ENCODE data around the gene ENAH. TPM values are rescaled to one million over a fixed set of nuclear protein-coding genes. Genes with fewer than 3 reads are reported as not detected.

The ENAH gene
- total RNA-seq, 1 experiment from 2014 or later = 420 TPM

DNA sequence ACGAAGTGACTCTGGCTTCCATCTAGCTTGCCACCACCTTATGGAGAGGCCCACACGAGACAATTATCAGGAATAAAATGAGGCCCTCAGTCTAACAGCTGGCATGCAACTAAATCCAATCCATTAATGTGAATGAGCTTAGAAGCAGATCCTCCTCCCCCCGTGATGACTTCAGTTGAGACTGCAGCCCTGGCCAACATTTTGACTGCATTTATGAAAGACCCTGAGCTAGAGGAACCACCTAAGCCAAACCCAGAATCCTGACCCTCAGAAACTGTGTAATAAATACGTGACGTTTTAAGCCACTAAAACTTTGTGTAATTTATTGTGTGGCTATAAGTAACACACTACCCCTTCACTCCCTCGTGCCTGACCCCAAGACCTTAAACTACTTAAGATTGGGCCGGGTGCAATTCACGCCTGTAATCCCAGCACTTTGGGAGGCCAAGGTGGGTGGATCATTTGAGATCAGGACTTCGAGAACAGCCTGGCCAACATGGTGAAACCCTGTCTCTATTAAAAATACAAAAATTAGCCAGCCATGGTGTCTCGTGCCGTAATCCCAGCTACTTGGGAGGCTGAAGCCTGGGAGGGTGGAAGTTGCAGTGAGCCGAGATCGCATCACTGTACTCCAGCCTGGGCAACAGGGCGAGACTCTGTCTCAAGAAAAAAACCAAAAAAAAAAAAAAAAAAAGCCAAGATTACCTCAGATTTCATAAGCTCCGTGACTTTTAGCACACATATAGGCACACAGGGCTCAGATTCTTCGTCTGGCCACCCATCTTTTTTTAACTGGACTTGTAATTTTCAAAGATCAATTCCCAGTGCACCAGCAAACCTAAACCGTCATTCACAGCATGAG lies 72.5 kb downstream of the ENAH start:
- TF ChIP-seq, protein P1, sequence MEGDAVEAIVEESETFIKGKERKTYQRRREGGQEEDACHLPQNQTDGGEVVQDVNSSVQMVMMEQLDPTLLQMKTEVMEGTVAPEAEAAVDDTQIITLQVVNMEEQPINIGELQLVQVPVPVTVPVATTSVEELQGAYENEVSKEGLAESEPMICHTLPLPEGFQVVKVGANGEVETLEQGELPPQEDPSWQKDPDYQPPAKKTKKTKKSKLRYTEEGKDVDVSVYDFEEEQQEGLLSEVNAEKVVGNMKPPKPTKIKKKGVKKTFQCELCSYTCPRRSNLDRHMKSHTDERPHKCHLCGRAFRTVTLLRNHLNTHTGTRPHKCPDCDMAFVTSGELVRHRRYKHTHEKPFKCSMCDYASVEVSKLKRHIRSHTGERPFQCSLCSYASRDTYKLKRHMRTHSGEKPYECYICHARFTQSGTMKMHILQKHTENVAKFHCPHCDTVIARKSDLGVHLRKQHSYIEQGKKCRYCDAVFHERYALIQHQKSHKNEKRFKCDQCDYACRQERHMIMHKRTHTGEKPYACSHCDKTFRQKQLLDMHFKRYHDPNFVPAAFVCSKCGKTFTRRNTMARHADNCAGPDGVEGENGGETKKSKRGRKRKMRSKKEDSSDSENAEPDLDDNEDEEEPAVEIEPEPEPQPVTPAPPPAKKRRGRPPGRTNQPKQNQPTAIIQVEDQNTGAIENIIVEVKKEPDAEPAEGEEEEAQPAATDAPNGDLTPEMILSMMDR (IDR thresholded peaks at IDR 0.05; ENCODE audit: unreplicated experiment) = no peak
- H3K36me3 Mint-ChIP-seq (ENCODE audit: insufficient read depth, unreplicated experiment) = peaks cover 21% of the 10 kb centered on the region
- CTCF ChIA-PET = interaction anchor here (0.7 to 3.5 kb wide), 10 partner anchors 11 to 192 kb away, joined by 3 to 14 read pairs (median 4); no protein-coding TSS in a partner anchor
- H3K4me1 Mint-ChIP-seq (ENCODE audit: insufficient read depth, unreplicated experiment) = peaks cover 22% of the 10 kb centered on the region
- BruUV-seq (replicated peaks) = no TSS peak
- POLR2A ChIA-PET = interaction anchor here (0.6 to 2.6 kb wide), 11 partner anchors 11 to 156 kb away, joined by 3 to 16 read pairs (median 4); partner anchors contain the start of gene ENAH
- H3K27me3 Mint-ChIP-seq (ENCODE audit: insufficient read depth, unreplicated experiment) = no peaks in the 10 kb centered on the region
- no peaks in the 10 kb centered on the region for H3K9me3 Mint-ChIP-seq (ENCODE audit: unreplicated experiment)
- H3K27ac Mint-ChIP-seq (ENCODE audit: low read depth, unreplicated experiment) = no peak overlapping the region
- no peak for DNase-seq (ENCODE audit: unreplicated experiment)
- H3K4me3 Mint-ChIP-seq (ENCODE audit: unreplicated experiment) = no peak overlapping the region
- intact Hi-C loops (cut with micrococcal nuclease) = no loop called here

DNA sequence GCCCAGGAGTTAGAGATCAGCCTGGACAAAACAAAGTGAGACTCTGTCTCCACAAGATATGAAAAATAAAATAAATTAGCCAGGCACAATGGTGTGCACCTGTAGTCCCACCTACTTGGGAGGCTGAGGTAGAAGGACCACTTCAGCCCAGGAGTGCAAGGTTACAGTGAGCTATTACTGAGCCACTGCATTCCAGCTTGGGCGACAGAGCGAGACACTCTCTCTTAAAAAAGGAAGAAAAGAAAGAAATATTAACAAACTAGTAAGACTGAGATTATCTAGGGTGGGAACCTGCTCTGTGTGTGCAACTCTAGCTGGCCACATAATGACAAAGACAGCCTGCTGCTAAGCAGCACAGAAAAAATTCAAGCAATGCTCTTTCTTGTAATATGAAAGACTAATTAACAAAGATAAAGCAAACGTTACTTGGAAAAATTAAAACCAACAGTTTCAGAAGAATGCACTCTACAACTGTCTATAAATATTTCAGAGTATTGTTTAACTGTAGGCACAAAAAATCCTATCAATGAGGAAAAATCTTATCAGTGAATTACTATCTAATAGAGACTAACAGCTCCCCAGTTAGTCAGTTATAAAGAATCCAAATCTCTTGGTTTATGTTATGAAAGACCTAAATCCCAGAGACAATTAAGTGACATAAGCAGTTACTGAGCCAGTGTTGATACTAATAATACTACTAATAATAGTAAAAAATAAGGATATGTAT lies 74.5 kb downstream of the ENAH start:
- H3K4me1 Mint-ChIP-seq (ENCODE audit: insufficient read depth, unreplicated experiment) = peaks cover 28% of the 10 kb centered on the region
- TF ChIP-seq, protein P1 (IDR thresholded peaks at IDR 0.05; ENCODE audit: unreplicated experiment) = no peak
- no TSS peak for BruUV-seq (replicated peaks)
- no peaks in the 10 kb centered on the region for H3K27me3 Mint-ChIP-seq (ENCODE audit: insufficient read depth, unreplicated experiment)
- ChIA-PET POLR2A (interaction anchor here (0.6 to 2.6 kb wide), 14 partner anchors 9 to 1393 kb away, joined by 3 to 16 read pairs (median 4); partner anchors contain the start of gene ENAH), CTCF (interaction anchor here (0.7 to 3.5 kb wide), 4 partner anchors 7 to 194 kb away, joined by 3 to 14 read pairs (median 4); no protein-coding TSS in a partner anchor)
- intact Hi-C loops (cut with micrococcal nuclease) = no loop called here
- H3K9me3 Mint-ChIP-seq (ENCODE audit: unreplicated experiment) = no peaks in the 10 kb centered on the region
- no peak overlapping the region for H3K4me3 Mint-ChIP-seq (ENCODE audit: unreplicated experiment)
- DNase-seq (ENCODE audit: unreplicated experiment) = no peak
- no peak overlapping the region for H3K27ac Mint-ChIP-seq (ENCODE audit: low read depth, unreplicated experiment)
- peaks cover 13% of the 10 kb centered on the region for H3K36me3 Mint-ChIP-seq (ENCODE audit: insufficient read depth, unreplicated experiment)

DNA sequence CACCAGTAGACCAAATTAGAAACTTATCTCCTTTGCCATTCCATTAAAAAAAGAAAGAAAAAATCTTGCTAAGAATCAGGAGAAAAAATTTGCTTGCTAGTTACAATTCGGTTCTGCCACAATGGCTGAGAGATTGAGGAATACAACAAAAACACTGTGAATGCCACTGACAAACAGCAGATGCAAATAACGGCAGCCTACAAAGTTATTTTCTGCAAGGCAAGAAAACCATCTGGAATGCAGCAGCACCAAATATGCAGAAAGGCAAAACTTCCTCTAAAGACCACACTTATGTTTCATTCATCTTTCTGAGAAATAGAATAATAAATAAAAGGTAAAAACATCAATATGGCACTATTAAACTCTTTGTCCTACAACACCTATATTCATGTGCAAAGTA lies 75.7 kb downstream of the ENAH start:
- Mint-ChIP-seq H3K27me3 (ENCODE audit: insufficient read depth, unreplicated experiment) (no peaks in the 10 kb centered on the region), H3K4me1 (ENCODE audit: insufficient read depth, unreplicated experiment) (peaks cover 35% of the 10 kb centered on the region), H3K36me3 (ENCODE audit: insufficient read depth, unreplicated experiment) (peaks cover 13% of the 10 kb centered on the region), H3K27ac (ENCODE audit: low read depth, unreplicated experiment) (no peak overlapping the region), H3K4me3 (ENCODE audit: unreplicated experiment) (no peak overlapping the region), H3K9me3 (ENCODE audit: unreplicated experiment) (no peaks in the 10 kb centered on the region)
- CTCF ChIA-PET = interaction anchor here (1.2 to 2.0 kb wide), 4 partner anchors 23 to 195 kb away, joined by 3 to 12 read pairs (median 8); no protein-coding TSS in a partner anchor
- intact Hi-C loops (cut with micrococcal nuclease) = no loop called here
- POLR2A ChIA-PET = interaction anchor here (0.7 to 1.5 kb wide), 5 partner anchors 12 to 190 kb away, joined by 3 to 7 read pairs (median 5); partner anchors contain the start of gene ENAH
- no peak for DNase-seq (ENCODE audit: unreplicated experiment)
- BruUV-seq (replicated peaks) = no TSS peak
- TF ChIP-seq, protein P1 (IDR thresholded peaks at IDR 0.05; ENCODE audit: unreplicated experiment) = no peak

DNA sequence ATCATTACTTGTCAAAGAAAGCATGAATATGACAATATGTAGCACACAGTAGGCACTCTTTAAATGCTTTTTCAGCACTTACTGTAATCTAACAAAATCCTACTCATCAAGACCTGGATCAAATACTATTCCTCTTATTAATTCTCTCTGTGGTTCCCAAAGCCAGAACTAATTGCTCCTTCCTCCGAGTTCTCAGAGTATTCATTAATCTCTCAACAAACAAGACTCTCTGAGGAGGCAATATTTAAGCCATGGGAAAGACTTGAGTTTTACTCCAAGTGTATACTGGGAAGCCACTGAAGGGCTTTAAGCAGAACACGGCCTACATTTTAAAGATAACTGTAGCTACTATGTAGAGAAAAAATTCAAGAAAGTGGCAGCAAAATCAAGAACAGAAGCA lies 79.7 kb downstream of the ENAH start:
- intact Hi-C loops (cut with micrococcal nuclease) = no loop called here
- Mint-ChIP-seq H3K9me3 (ENCODE audit: unreplicated experiment) (no peaks in the 10 kb centered on the region), H3K4me1 (ENCODE audit: insufficient read depth, unreplicated experiment) (peaks cover 30% of the 10 kb centered on the region), H3K4me3 (ENCODE audit: unreplicated experiment) (no peak overlapping the region), H3K36me3 (ENCODE audit: insufficient read depth, unreplicated experiment) (no peaks in the 10 kb centered on the region), H3K27me3 (ENCODE audit: insufficient read depth, unreplicated experiment) (no peaks in the 10 kb centered on the region), H3K27ac (ENCODE audit: low read depth, unreplicated experiment) (no peak overlapping the region)
- BruUV-seq (replicated peaks) = no TSS peak
- DNase-seq (ENCODE audit: unreplicated experiment) = no peak
- TF ChIP-seq, protein P1 (IDR thresholded peaks at IDR 0.05; ENCODE audit: unreplicated experiment) = no peak
- ChIA-PET POLR2A (interaction anchor here (0.6 to 1.8 kb wide), 7 partner anchors 8 to 204 kb away, joined by 3 to 6 read pairs (median 4); partner anchors contain the start of gene SRP9), CTCF (interaction anchor here (0.7 to 4.6 kb wide), 8 partner anchors 9 to 202 kb away, joined by 3 to 27 read pairs (median 4); no protein-coding TSS in a partner anchor)

Data from MCF 10A (cell line).